Left renal pelvis (tissue), 4 donors: ENCODE data around the gene MARF1. TPM values are rescaled to one million over a fixed set of nuclear protein-coding genes. Genes with fewer than 3 reads are reported as not detected.
"Not testable (repeated sequence)": the region's sequence is repeated elsewhere in the genome, so short reads cannot be mapped to it uniquely, and the experiment has no call there.

Experiments used
- DNase-seq, 4 donors: peaks; one replicate each; pipeline ENCODE4 v3.0.0-alpha.2; 2013; ENCODE audit warnings: low read depth in 4 of 4, low spot score in 3 of 4
- polyA plus RNA-seq, 4 donors: library from polyadenylated mRNA; unstranded; fragments of 120-200 nt; gene quantifications; one replicate each; pipeline ENCODE4 v1.2.1, GENCODE V29; 2013; ENCODE audit not compliant: insufficient read length in 4 of 4

MARF1 gene
- polyA plus RNA-seq, 4 donors, result 53.5 to 62.7 (median 54.5) TPM

- no peak for DNase-seq
Measured at GRCh38 chr16:15652293-15653001, 9.5 kb upstream of the MARF1 start.

DNA sequence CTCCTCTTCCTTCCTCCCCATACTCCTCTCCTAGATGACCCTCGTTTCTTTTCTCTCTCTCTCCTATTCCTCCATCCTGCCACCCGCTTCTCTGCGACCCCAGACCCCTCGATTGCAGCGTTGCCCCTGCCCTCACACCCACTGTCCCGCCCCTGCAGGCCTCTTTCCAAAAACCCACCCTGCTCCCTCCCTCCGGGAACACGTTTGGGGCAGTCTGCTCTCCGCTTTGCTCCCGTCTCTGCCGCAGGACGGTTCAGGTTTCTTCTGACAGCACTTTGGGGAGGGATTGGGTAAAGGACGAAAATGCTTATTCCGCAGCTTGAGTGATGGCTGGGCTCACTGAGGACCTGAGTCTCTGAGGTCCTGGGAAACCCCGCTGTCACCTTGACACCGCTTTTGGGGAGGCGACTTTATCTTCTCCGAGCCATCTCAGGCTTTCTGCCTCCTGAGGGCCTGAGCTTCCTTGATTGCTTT is 7.8 kb upstream of the MARF1 start:
- no peak for DNase-seq

DNA sequence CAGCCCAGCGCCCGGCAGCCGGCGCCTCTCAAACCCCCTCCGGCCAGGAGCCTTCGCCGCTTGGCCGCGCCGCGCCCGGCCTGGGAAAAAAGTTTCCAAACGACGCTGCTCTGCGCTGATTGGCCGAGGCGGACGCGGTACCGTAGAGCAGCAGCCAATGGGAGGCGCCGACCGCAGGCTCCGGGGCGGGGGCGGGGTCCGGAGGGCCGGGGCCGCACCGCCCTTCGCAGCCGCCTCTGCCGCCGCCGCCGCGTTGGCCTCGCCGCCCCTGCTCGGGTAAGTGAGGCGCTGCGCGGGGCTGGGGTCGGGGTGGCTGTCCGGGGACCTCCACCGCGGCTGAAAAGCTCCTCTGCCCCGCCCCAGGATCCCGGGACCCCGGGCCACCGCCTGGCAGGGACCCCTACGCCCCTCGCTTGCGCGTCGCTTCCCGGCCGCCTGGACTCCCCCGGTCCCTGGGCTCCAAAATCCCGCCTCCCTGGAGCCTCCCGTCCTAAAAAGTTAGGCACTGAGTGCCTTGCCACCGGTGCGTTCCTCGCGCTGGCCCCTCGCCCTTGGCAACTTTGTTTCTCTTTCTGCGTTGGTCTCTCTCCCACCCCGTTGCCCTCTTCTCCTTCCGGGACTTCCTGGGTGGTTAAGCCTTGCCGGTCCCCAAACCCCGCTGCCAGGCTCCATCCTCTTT is 7.2 kb upstream of the MARF1 start, which contains the start of gene NDE1:
Gene NDE1 (plus strand): TSS at position 227 of the 679 bp plus-strand sequence. CDS start 14,534 bp downstream, outside the sequence.
- peak; percentile 72 to 83 (median 82) for DNase-seq

GRCh38 chr16:15649727-15650018 is 6.7 kb upstream of the MARF1 start:
- no peak for DNase-seq

GRCh38 chr16:15649311-15649710 is 6.4 kb upstream of the MARF1 start:
- not testable (repeated sequence) for DNase-seq

DNA sequence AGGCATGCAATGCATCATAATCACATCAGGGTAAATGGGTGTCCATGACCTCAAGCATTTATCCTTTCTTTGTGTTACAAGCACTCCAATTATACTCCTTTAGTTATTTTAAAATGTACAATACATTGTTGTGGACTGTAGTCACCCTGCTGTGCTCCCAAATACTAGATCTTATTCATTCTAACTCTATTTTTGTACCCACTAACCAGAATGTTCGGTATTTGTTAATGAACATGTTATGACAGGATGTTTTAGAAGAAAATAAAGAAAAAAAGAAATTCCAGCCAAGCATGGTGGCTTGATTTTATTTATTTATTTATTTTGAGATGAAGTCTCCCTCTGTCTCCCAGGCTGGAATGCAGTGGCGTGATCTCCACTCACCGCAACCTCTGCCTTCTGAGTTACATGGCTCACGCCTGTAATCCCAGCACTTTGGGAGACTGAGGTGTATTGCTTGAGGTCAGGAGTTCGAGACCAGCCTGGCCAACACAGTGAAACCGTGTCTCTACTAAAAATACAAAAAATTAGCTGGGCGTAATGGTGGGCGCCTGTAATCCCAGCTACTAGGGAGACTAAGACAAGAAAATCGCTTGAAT is 5.3 kb upstream of the MARF1 start:
- DNase-seq, result no peak

- DNase-seq, result no peak
Measured at GRCh38 chr16:15647294-15648014, 4.5 kb upstream of the MARF1 start.

- not testable (repeated sequence) for DNase-seq
Measured at GRCh38 chr16:15646557-15647293, 3.8 kb upstream of the MARF1 start.

DNA sequence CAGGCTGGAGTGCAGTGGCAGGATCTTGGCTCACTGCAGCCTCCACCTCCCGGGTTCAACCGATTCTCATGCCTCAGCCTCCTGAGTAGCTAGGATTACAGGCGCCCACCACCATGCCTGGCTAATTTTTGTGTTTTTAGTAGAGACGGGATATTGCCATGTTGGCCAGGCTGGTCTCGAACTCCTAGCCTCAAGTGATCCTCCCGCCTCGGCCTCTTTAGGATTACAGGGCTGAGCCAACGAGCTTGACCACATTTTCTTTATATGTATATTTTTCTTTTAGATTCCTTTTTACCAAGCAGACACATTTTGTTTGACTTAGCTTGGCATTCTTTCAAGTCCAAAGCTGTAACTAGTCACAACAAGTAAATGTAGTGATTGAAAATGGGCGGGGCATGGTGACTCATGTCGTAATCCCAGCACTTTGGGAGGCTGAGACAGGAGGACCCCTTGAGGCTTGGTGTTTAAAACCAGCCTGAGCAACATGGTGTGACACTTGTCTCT is 2.1 kb upstream of the MARF1 start:
- not testable (repeated sequence) for DNase-seq

DNA sequence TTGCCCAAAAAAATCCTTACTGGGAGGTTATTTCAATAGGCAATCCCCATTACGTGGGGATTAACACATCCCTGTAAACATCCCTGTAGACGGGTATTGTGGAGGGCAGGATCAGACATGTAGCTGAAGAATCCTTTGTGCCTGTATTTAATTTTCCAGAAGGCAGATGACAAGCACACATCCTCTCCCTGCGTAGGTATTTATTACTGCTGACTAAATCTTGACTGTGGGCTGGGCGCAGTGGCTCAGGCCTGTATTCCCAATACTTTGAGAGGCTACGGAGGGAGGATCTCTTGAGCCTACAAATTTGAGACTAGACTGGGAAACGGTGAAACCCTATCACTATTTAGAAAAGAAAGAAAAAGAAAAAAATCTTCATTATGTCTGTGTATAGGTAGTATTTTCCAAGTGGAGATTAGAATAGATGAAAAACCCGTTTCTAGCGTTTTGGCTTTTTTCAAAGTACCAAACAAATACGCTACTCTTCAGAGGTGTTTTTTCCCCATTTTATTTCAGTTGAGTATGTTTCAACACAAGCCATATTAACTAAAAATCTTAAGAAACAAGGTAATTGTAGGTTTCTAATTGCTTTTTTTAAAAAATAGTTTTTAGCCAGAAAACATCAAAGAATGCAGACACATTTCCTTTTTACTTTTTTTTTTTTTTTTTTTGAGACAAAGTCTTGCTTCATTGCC is 1.5 kb upstream of the MARF1 start:
- no peak for DNase-seq

DNA sequence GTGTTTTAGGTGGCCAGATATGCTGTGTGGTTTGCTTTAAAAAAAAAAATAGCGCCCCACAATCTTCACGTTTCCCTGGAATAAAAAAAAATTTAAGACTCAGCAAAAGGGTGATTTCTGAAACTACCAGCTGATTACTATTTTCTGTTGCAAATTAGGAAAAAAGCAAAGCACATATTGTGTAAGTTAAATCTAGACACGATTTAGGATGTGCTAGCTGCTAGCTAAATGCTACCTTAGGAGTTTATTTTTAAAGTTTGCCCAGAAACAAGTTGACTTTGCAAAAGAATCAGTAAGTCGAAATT is 944 bp upstream of the MARF1 start:
- DNase-seq, result no peak

GRCh38 chr16:15642557-15643047 is 352 bp downstream of the MARF1 start:
- peak in 2 of 4 donors; percentile 27 to 47 for DNase-seq

DNA sequence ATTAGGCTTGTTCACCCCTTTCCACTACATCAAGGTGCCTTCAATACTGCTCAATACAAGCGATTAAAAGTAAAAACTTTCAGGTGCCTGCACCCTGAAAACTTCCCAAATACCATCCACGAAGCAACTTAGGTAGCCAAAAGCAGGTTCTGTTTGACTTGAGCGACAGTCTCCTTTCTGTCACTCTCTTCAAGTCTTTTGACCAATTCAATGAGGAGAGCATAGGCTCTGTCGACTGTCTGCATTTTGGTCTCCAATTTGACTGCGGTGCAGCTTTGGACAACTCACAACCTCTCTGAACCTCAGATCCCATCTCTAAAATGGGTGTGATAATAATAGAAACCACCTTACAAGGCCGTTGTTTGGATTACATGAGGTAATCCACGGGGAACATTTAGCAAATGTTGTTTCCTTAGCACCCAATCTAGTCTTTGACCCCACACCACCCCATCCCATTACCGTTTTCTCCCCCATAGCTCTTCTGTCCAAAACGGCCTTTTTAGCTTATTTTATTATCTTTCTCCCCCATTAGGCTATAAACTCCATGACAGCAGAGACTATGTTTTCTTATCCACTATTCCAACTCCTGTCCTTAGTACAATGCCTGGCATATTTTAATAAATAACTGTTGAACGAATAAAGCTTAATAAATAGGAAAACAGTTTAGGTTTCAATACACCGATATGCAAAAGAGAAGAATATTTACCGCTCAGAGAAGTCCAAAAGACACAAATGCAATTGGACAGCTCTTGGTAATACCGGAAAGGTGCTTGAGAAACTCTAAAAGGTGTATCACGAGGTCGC is 999 bp downstream of the MARF1 start:
- no peak for DNase-seq

DNA sequence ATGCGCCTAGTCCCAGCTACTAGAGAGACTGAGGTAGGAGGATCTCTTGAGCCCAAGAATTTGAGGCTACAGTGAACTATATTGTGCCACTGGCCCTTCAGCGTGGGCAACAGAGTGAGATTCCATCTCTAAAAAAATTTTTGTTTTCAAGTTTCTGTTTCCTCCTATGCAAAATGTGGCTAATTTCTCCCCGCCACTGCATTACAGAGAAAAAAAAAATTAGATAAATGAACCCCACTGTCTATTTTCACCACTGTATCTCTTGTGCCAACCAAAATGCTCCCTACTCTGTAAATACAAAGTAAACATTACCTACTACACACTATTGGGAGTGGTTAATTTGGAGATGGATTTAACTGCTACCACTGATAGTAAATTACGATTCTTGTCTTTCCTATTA is 2.0 kb downstream of the MARF1 start:
- no peak for DNase-seq

- DNase-seq, result no peak
Measured at GRCh38 chr16:15639061-15639568, 3.8 kb downstream of the MARF1 start.

- no peak for DNase-seq
Measured at GRCh38 chr16:15636392-15636873, 6.5 kb downstream of the MARF1 start.

GRCh38 chr16:15635926-15636325 is 7.0 kb downstream of the MARF1 start:
- DNase-seq, result no peak

DNA sequence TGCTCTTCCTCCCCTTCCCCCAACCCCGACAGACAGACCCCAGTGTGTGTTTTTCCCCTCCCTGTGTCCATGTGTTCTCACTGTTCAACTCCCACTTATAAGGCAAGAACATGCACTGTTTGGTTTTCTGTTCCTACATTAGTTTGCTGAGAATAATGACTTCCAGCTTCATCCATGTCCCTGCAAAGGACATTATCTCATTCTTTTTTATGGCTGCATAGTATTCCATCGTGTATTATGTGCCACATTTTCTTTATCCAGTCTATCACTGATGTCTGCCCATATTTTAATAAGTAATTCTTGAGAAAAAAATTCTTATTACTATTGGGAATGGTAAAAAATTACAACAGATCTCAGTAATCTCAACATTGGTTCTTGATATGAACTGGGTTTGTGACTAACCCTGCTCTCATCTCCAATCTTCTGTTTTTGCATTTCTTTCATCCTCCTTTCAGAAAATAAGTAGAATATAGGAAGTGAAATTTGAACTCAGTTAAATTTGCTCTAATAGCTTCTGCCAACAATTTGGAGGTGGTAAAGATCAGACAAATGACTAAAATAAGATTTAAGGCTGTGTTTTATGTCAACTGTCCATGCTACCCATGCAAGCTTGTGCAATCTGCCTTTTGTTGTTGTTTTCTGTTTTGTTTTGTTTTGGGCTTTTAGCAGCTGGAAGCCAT is 11.1 kb downstream of the MARF1 start:
- no peak for DNase-seq
